CD14-positive monocyte (primary cell): ENCODE measurements around the gene TMEM250. TPM values are rescaled to one million over a fixed set of nuclear protein-coding genes. Genes with fewer than 3 reads are reported as not detected.

Source experiments
- DNase-seq, 3 donors: peaks; one replicate each; pipeline ENCODE4 v3.0.0-alpha.2; 2011 to 2022
- H2AFZ ChIP-seq: 2 replicates; pipeline ENCODE4 v1.6.0; 2012; ENCODE audit warnings: mild to moderate bottlenecking, low read depth, low read length, inconsistent platforms; ENCODE audit not compliant: insufficient read depth, poor library complexity, severe bottlenecking
- H3K27ac ChIP-seq, 2 donors: 1 replicate in 1 of 2; 2 replicates in 1 of 2; pipeline ENCODE4 v1.5.1; 2012 to 2013; ENCODE audit warnings: low read length in 2 of 2, control low read depth in 1 of 2, inconsistent platforms in 1 of 2, low read depth in 1 of 2, mild to moderate bottlenecking in 1 of 2
- H3K27me3 ChIP-seq, 2 donors: one replicate each; pipeline versions ENCODE4 v1.6.0 to v1.6.1; 2011 to 2013; ENCODE audit warnings: low read length in 2 of 2; ENCODE audit not compliant: control insufficient read depth in 2 of 2, insufficient read depth in 2 of 2
- H3K36me3 ChIP-seq, 2 donors: replicated peaks in 1 of 2; 1 replicate in 1 of 2; 2 replicates in 1 of 2; pipeline versions ENCODE4 v1.5.1 to v1.6.1; 2012 to 2013; ENCODE audit warnings: low read length in 2 of 2, control low read depth in 1 of 2, inconsistent platforms in 1 of 2, mild to moderate bottlenecking in 1 of 2; ENCODE audit not compliant: insufficient read depth in 2 of 2, control insufficient read depth in 1 of 2
- H3K4me1 ChIP-seq, 2 donors: 1 replicate in 1 of 2; 2 replicates in 1 of 2; pipeline versions ENCODE4 v1.5.1 to v1.6.1; 2012 to 2013; ENCODE audit warnings: low read length in 2 of 2, control low read depth in 1 of 2, inconsistent platforms in 1 of 2, mild to moderate bottlenecking in 1 of 2, moderate library complexity in 1 of 2; ENCODE audit not compliant: insufficient read depth in 2 of 2, control insufficient read depth in 1 of 2
- H3K4me2 ChIP-seq: replicated peaks from 2 replicates; pipeline ENCODE3; 2012; ENCODE audit warnings: low read length, moderate library complexity, mild to moderate bottlenecking; ENCODE audit not compliant: poor library complexity, severe bottlenecking; ENCODE audit errors: extremely low read depth
- H3K4me3 ChIP-seq, 3 experiments: fragments of 200-600 bp in 1 of 3; sonication (generic) in 1 of 3; replicated peaks in 1 of 3; 1 replicate in 2 of 3; 2 replicates in 1 of 3; pipeline ENCODE4 v1.5.1; 2011 to 2013; ENCODE audit warnings: low read length in 3 of 3, mild to moderate bottlenecking in 3 of 3, control low read depth in 2 of 3, low read depth in 2 of 3, inconsistent platforms in 1 of 3, moderate library complexity in 1 of 3
- H3K79me2 ChIP-seq: 2 replicates; pipeline ENCODE4 v1.6.0; 2012; ENCODE audit warnings: mild to moderate bottlenecking, control low read depth, inconsistent platforms, low read length, moderate library complexity; ENCODE audit not compliant: insufficient read depth
- H3K9ac ChIP-seq: 2 replicates; pipeline ENCODE4 v1.6.0; 2017; ENCODE audit warnings: low read length, mild to moderate bottlenecking; ENCODE audit not compliant: insufficient read depth, poor library complexity, severe bottlenecking
- H3K9me3 ChIP-seq, 2 donors: replicated peaks in 1 of 2; 1 replicate in 1 of 2; 2 replicates in 1 of 2; pipeline versions ENCODE4 v1.5.1 to v1.6.1; 2012 to 2013; ENCODE audit warnings: low read length in 2 of 2, control low read depth in 1 of 2; ENCODE audit not compliant: control insufficient read depth in 1 of 2, insufficient read depth in 1 of 2
- H4K20me1 ChIP-seq: 2 replicates; pipeline ENCODE4 v1.6.0; 2012; ENCODE audit warnings: mild to moderate bottlenecking, low read length, control low read depth, moderate library complexity; ENCODE audit not compliant: insufficient read depth
- H3K27ac Mint-ChIP-seq, 7 donors: one replicate each; pipeline ENCODE4 v1.8.0; 2020; ENCODE audit warnings: mild to moderate bottlenecking in 7 of 7, mixed read lengths in 7 of 7, moderate library complexity in 6 of 7, inconsistent platforms in 2 of 7
- H3K27me3 Mint-ChIP-seq, 3 donors: one replicate each; pipeline ENCODE4 v1.8.0; 2021 to 2022; ENCODE audit warnings: low read depth in 3 of 3, mild to moderate bottlenecking in 3 of 3, mixed read lengths in 3 of 3, moderate library complexity in 3 of 3, inconsistent platforms in 1 of 3
- H3K36me3 Mint-ChIP-seq, 2 donors: one replicate each; pipeline ENCODE4 v1.8.0; 2020; ENCODE audit warnings: mixed read lengths in 2 of 2, inconsistent platforms in 1 of 2, mild to moderate bottlenecking in 1 of 2
- H3K4me1 Mint-ChIP-seq: one replicate; pipeline ENCODE4 v1.8.0; 2020; ENCODE audit warnings: mild to moderate bottlenecking, mixed read lengths
- H3K4me3 Mint-ChIP-seq, 2 donors: one replicate each; pipeline ENCODE4 v1.8.0; 2020; ENCODE audit warnings: mild to moderate bottlenecking in 2 of 2, mixed read lengths in 2 of 2, moderate library complexity in 1 of 2
- H3K9me3 Mint-ChIP-seq, 7 donors: one replicate each; pipeline ENCODE4 v1.8.0; 2020 to 2022; ENCODE audit warnings: mixed read lengths in 7 of 7, mild to moderate bottlenecking in 6 of 7, moderate library complexity in 6 of 7, inconsistent platforms in 2 of 7
- WGBS: methylation state at CpG from one replicate; pipeline ENCODE4 v1.1.5; 2013; ENCODE audit warnings: missing lambda C conversion rate; ENCODE audit not compliant: insufficient coverage; 5-methylcytosine and 5-hydroxymethylcytosine counted together
- intact Hi-C, 2 donors: fragments of 100-400 bp; cut with micrococcal nuclease; formaldehyde crosslinking; loops; one replicate each; pipeline versions ENCODE4 v1.15.0 to v1.15.1; 2023
- polyA plus RNA-seq, 3 donors: library from polyadenylated mRNA; depleted of rRNA in 1 of 3; unstranded in 2 of 3; stranded (reverse) in 1 of 3; fragments of 300-500 nt in 2 of 3; fragments of >200 nt in 1 of 3; fragmentation: Illumina TruSeq in 2 of 3; gene quantifications; 1 replicate in 2 of 3; 2 replicates in 1 of 3; pipeline ENCODE4 v1.2.3, GENCODE V29; 2012 to 2021
- TF ChIP-seq, protein P1 (sequence below): fragments of 200-600 bp; IDR thresholded peaks from one replicate; pipeline ENCODE4 v1.8.0; 2022; ENCODE audit warnings: antibody characterized with exemption, mild to moderate bottlenecking

The TMEM250 gene
- polyA plus RNA-seq, 3 donors = 11.0 to 38.0 (median 30.9) TPM

DNA sequence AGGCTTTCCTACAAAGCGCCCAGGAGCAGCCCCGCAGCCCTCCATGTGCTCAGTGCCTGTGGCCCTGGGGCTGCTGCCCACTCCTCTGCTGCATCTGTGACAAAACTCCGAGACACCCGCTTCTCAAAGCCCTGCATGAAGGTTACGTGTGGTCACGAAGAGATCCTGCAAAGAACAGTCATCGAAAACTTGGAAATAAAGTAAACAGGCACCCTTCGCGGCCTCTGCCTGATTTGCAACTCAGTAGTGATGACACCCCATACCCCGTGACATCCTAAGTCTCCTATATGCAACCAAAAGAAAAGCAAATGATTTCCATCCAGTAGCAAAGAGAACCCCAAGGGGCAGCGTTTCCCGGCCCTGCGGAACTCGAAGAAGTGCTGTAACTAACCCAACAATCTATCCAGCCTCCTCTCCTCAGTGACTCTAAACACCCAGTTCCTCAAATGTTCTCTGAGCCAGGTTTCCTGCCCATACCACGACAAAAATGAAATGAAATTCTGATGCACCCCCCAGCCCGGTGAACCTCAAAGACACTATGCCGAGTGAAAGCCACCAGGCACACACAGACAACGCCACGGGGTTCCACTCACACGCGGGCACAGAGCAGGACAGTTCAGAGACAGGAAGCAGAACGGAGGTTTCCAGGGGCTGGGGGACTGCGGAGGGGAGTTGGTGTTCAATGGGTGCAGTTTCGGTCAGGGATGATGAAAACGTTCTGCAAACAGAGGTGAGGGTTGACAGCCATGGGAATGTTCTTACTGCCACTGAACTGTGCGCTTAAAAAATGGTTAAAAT lies 42.6 kb downstream of the TMEM250 start:
- H3K4me3 ChIP-seq = peak overlapping the region; percentile 14 to 67 (median 22)
- peaks cover 60 to 67% of the 10 kb centered on the region in 2 donors for H3K4me1 ChIP-seq
- H3K36me3 ChIP-seq = peaks cover 0 to 11% of the 10 kb centered on the region in 2 donors
- no peaks in the 10 kb centered on the region for H3K9me3 ChIP-seq
- DNase-seq = peak; percentile 86 to 91 (median 86)
- peak overlapping the region; percentile 83 for H3K4me2 ChIP-seq
- 3% methylated on average over 21 of the region's 26 CpGs for WGBS
- TF ChIP-seq, protein P1, sequence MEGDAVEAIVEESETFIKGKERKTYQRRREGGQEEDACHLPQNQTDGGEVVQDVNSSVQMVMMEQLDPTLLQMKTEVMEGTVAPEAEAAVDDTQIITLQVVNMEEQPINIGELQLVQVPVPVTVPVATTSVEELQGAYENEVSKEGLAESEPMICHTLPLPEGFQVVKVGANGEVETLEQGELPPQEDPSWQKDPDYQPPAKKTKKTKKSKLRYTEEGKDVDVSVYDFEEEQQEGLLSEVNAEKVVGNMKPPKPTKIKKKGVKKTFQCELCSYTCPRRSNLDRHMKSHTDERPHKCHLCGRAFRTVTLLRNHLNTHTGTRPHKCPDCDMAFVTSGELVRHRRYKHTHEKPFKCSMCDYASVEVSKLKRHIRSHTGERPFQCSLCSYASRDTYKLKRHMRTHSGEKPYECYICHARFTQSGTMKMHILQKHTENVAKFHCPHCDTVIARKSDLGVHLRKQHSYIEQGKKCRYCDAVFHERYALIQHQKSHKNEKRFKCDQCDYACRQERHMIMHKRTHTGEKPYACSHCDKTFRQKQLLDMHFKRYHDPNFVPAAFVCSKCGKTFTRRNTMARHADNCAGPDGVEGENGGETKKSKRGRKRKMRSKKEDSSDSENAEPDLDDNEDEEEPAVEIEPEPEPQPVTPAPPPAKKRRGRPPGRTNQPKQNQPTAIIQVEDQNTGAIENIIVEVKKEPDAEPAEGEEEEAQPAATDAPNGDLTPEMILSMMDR = no peak
- Mint-ChIP-seq H3K27ac (peak overlapping the region; percentile 96 to 99 (median 99)), H3K36me3 (peaks cover 23 to 48% of the 10 kb centered on the region in 2 donors), H3K9me3 (peaks cover 0 to 1% (median 0%) of the 10 kb centered on the region in 7 donors), H3K4me1 (peaks cover 55% of the 10 kb centered on the region), H3K27me3 (peaks cover 0 to 6% (median 1%) of the 10 kb centered on the region in 3 donors), H3K4me3 (peak overlapping the region; percentile 78 to 88)
- peak overlapping the region; percentile 94 to 99 for H3K27ac ChIP-seq
- no peaks in the 10 kb centered on the region for H3K27me3 ChIP-seq
- H4K20me1 ChIP-seq = peaks cover 36% of the 10 kb centered on the region
- intact Hi-C loops = loop anchor here in 1 of 2 donors (5.0 kb wide), 2 partner anchors 34 to 41 kb away; partner anchors contain the start of gene TMEM250
- peak overlapping the region; percentile 61 for H2AFZ ChIP-seq
- H3K79me2 ChIP-seq = peaks cover 86% of the 10 kb centered on the region
- peak overlapping the region; percentile 75 for H3K9ac ChIP-seq

GRCh38 chr9:136075134-136075841 lies 43.4 kb downstream of the TMEM250 start:
- H3K27me3 Mint-ChIP-seq = peaks cover 0 to 6% (median 1%) of the 10 kb centered on the region in 3 donors
- no peaks in the 10 kb centered on the region for H3K27me3 ChIP-seq
- no peaks in the 10 kb centered on the region for H3K9me3 ChIP-seq
- peaks cover 50% of the 10 kb centered on the region for H3K4me1 Mint-ChIP-seq
- peak overlapping the region in 2 of 3 experiments; percentile 11 to 67 for H3K4me3 ChIP-seq
- H3K36me3 Mint-ChIP-seq = peaks cover 25 to 53% of the 10 kb centered on the region in 2 donors
- H3K9ac ChIP-seq = peak overlapping the region; percentile 75
- peak overlapping the region; percentile 78 to 88 for H3K4me3 Mint-ChIP-seq
- 45% methylated on average over 31 of the region's 35 CpGs for WGBS
- H3K4me2 ChIP-seq = peak overlapping the region; percentile 83
- intact Hi-C loops = loop anchor here in 1 of 2 donors (5.0 kb wide), 2 partner anchors 33 to 42 kb away; partner anchors contain the start of gene TMEM250
- peak overlapping the region; percentile 94 to 99 for H3K27ac ChIP-seq
- H3K36me3 ChIP-seq = peaks cover 0 to 11% of the 10 kb centered on the region in 2 donors
- no peak for DNase-seq
- H3K9me3 Mint-ChIP-seq = peaks cover 0 to 1% (median 0%) of the 10 kb centered on the region in 7 donors
- peak overlapping the region; percentile 61 for H2AFZ ChIP-seq
- H3K4me1 ChIP-seq = peaks cover 52 to 59% of the 10 kb centered on the region in 2 donors
- H3K79me2 ChIP-seq = peaks cover 86% of the 10 kb centered on the region
- H3K27ac Mint-ChIP-seq = peak overlapping the region; percentile 96 to 99 (median 99)
- TF ChIP-seq, protein P1 = no peak
- peaks cover 28% of the 10 kb centered on the region for H4K20me1 ChIP-seq
